ENCODE measurements around the gene HPS4.

The HPS4 gene

DNA sequence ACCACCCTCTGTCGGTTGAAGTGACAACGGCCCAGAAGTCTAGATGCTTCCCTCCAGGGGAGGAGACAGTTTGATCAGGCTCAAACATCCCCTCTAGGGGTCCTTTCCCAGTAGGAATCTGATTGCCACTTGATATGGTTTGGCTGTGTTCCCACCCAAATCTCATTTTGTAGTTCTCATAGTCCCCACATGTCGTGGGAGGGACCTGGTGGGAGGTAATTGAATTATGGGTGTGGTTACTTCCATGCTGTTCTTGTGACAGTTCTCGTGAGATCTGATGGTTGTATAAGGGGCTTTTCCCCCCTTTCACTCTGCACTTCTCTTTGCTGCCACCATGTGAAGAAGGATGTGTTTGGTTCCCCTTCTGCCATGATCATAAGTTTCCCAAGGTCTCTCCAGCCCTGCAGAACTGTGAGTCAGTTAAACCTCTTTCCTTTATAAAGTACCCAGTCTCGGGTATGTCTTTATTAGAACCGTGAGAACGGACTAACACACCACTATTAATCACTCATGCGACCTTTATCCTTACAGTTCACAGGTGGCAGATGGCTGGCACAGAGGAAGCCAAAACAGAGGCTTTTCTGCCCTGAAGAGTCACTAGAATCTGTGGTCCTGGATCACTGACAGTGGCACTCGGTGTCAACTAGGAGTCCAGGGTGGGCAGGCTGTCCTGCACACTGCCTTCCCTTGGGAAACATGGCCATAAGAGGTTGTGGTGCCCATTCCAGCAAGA lies 33.0 kb downstream of the HPS4 start:
- Histone ChIP-seq H3K27ac (no peak overlapping the region), H3K4me3 (no peak overlapping the region)
- DNase-seq (ENCODE audit: low spot score): no peak
- TF ChIP-seq, protein P1, sequence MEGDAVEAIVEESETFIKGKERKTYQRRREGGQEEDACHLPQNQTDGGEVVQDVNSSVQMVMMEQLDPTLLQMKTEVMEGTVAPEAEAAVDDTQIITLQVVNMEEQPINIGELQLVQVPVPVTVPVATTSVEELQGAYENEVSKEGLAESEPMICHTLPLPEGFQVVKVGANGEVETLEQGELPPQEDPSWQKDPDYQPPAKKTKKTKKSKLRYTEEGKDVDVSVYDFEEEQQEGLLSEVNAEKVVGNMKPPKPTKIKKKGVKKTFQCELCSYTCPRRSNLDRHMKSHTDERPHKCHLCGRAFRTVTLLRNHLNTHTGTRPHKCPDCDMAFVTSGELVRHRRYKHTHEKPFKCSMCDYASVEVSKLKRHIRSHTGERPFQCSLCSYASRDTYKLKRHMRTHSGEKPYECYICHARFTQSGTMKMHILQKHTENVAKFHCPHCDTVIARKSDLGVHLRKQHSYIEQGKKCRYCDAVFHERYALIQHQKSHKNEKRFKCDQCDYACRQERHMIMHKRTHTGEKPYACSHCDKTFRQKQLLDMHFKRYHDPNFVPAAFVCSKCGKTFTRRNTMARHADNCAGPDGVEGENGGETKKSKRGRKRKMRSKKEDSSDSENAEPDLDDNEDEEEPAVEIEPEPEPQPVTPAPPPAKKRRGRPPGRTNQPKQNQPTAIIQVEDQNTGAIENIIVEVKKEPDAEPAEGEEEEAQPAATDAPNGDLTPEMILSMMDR (IDR thresholded peaks at IDR 0.05): no peak

DNA sequence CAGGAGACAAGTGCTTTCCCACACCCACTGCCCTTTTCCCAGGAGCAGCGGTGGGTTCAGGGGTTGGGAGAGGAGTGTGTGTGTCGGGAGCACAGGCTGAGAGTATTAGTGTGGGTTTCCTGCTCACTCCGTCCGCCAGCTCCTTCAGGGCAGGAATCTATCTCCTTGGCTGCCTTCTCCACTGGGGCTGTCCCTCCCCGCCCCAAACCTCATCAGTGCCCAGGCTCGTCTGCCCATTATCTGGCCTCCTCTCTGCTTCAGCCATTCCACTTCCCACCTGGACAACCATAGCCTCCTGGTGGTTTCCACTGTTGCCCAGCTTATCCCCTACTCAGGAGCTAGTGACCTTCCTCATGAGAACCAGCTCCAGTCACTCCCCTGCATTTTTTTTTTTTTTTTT lies 34.6 kb downstream of the HPS4 start:
- DNase-seq (ENCODE audit: low spot score): no peak
- Histone ChIP-seq H3K27ac (no peak overlapping the region), H3K4me3 (no peak overlapping the region)
- TF ChIP-seq, protein P1 (IDR thresholded peaks at IDR 0.05): no peak

DNA sequence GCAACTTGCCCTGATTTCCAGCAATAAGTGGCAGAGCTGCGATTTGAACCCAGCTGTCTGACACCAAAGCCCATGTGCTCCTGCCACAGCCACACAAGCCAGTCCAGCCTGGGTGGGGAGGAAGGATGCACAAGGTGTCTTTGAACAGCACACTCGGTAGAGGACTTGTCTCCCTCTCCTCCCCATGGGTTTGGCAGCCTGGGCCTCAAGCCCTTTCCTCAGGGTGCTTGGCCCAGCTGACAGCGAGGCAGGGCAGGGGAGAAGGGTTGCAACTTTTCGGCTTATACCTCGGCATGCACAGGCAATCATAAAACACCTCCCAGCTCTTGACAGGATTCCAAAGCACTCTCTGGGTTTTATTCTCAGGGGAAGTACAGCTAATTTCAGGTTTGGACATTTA lies 35.2 kb downstream of the HPS4 start:
- TF ChIP-seq, protein P1 (IDR thresholded peaks at IDR 0.05): no peak
- DNase-seq (ENCODE audit: low spot score): no peak
- no peak overlapping the region for H3K27ac ChIP-seq
- H3K4me3 ChIP-seq: no peak overlapping the region

DNA sequence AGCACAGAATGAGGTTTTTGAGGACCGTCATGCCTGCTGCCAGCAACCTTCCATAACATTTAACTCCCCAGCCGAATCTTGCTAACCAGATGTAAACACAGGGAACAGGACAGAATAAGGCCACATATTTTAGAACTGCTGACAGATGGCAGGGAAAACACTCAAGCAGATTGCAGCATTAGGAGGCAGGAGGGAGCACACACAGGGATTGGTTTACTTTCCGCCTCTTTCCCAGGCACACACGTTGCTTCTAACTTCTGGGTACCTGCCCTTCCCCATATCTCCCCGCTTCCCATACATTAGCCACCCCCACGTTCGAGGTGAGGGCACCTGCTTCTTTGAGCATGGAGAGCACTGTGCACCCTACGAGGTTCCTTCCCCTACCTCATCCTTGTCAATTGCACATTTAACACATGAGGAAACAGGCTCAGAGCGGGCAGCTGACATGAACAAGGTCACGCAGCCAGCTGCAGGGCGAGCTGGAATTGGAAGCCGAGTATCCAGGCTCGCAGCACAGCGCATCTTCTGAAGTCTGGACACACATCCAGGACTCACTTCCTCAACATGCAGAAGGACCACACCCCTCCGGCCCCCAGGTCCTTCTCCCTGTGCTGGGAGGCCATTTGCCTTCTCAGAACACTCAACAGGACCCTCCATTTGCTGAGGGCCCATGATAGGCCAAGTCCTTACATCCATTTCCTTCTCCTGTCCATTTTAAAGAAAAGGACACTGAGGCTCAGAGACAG lies 35.8 kb downstream of the HPS4 start:
- no peak for DNase-seq (ENCODE audit: low spot score)
- TF ChIP-seq, protein P1 (IDR thresholded peaks at IDR 0.05): no peak
- Histone ChIP-seq H3K4me3 (no peak overlapping the region), H3K27ac (no peak overlapping the region)

DNA sequence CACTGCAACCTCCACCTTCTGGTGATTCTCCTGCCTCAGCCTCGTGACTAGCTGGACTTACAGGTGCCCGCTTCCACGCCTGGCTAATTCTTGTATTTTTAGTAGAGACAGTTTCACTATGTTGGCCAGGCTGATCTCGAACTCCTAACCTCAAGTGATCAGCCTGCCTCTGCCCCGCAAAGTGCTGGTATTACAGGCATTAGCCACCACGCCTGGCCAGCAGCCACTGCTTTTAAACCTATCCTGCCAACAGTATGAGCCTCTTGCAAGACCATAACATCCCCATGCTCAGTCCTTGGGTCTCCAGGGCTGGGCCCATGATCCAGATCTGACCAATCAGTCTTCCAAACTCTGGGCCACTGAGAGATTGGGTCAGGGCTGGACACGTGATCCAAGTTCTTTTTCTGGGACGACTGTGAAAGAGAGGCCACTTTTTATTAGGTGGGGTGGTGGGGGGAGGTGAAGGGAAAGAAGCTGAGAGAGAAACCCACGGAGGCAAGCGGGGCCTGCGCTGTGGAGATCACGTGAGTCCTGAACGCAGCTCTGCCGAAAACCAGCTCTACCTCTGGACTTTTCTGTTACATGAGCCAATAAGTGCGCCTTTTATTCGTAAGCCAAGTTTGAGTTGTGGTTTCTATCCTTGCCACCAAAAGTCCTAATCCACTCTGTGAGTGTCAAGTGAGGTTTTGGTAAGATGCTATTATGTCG lies 36.6 kb downstream of the HPS4 start:
- TF ChIP-seq, protein P1 (IDR thresholded peaks at IDR 0.05): no peak
- Histone ChIP-seq H3K27ac (no peak overlapping the region), H3K4me3 (no peak overlapping the region)
- no peak for DNase-seq (ENCODE audit: low spot score)

DNA sequence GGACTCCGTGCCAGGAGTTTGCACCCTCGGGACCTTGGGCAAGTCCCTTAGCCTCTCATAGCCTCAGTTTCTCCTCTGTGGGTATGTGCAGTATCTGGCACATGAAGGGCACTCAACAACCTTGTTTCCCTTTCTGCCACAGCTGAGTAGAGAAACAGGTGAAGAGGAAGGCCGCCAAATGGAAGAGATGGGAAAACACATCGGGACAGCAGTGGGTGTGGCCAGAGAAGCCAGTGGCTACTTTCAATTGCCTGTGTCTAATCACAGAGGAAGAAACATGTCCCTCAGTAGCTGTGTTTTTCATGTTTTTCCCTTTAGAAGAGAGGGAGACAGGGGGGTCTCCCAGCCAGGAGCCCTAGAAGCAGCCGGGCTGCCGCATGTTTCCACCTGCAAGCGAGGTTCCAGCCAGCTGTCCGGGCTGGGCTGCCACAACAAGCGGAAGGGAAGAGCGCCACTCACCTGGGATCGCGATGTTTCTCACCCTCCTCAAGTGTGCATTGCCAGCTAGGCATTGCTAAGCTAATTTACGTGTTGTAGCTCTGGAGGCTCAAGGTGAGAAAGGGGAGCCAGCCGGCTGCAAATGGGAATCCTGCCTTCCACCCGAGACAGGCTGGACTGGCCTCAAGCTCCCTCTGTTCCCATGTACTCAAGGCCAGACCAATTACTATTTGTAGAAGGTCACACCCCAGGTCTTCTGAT lies 37.9 kb downstream of the HPS4 start:
- DNase-seq (ENCODE audit: low spot score): no peak

More for the DNA sequence above, 37.9 kb downstream of the HPS4 start:
- TF ChIP-seq, protein P1 (IDR thresholded peaks at IDR 0.05): no peak
- Histone ChIP-seq H3K27ac (no peak overlapping the region), H3K4me3 (no peak overlapping the region)

Measured in coronary artery (tissue), 2 donors.